IMR-90 (cell line): ENCODE measurements around the gene HNF1B. TPM values are rescaled to one million over a fixed set of nuclear protein-coding genes. Genes with fewer than 3 reads are reported as not detected.

Experiments
- ATAC-seq: fragments of 200-7000 bp; cut with Tn5 transposase; 2 replicates; pipeline ENCODE4 v1.9.1; 2020; ENCODE audit warnings: low read depth, mild to moderate bottlenecking, moderate library complexity
- BruUV-seq: library from RNA; stranded (reverse); fragments of 400-500 nt; replicated peaks from 2 replicates; lab custom pipeline; 2021; lab: Mats Ljungman, UMichigan
- CTCF ChIA-PET: fragments of 300-600 bp; formaldehyde crosslinking; extraction: SDS; loops from one replicate; lab custom pipeline; 2021; ENCODE audit warnings: antibody characterized with exemption; lab: Yijun Ruan, JAX
- POLR2A ChIA-PET: fragments of 300-600 bp; sonication (Branson Sonifier 250); formaldehyde crosslinking; loops from one replicate; lab custom pipeline; 2022; ENCODE audit warnings: antibody characterized with exemption; ENCODE audit not compliant: unreplicated experiment; lab: Charles Lee
- DNase-seq: peaks from one replicate; pipeline ENCODE4 v3.0.0; 2013
- H2AFZ ChIP-seq: replicated peaks from 2 replicates; pipeline ENCODE3; 2013; ENCODE audit warnings: low read length, mild to moderate bottlenecking; ENCODE audit not compliant: poor library complexity
- H2AK5ac ChIP-seq: 2 replicates; pipeline ENCODE4 v1.6.1; 2013; ENCODE audit warnings: low read depth, low read length, inconsistent platforms
- H2AK9ac ChIP-seq: replicated peaks from 2 replicates; pipeline ENCODE3; 2013; ENCODE audit warnings: mild to moderate bottlenecking, low read depth, low read length, moderate library complexity; ENCODE audit not compliant: poor library complexity
- H2BK120ac ChIP-seq: 2 replicates; pipeline ENCODE4 v1.6.1; 2013; ENCODE audit warnings: low read depth, low read length, inconsistent platforms
- H2BK15ac ChIP-seq: 3 replicates; pipeline ENCODE4 v1.6.1; 2013; ENCODE audit warnings: low read depth, low read length, inconsistent platforms
- H2BK20ac ChIP-seq: 2 replicates; pipeline ENCODE4 v1.6.1; 2013; ENCODE audit warnings: low read depth, mild to moderate bottlenecking, inconsistent platforms, low read length, moderate library complexity
- H2BK5ac ChIP-seq: 2 replicates; pipeline ENCODE4 v1.6.1; 2013; ENCODE audit warnings: mild to moderate bottlenecking, low read depth, low read length, inconsistent platforms; ENCODE audit not compliant: poor library complexity, severe bottlenecking
- H3K14ac ChIP-seq: replicated peaks from 2 replicates; pipeline ENCODE4 v1.6.1; 2013; ENCODE audit warnings: low read depth, low read length, inconsistent platforms
- H3K18ac ChIP-seq: 2 replicates; pipeline ENCODE4 v1.6.1; 2013; ENCODE audit warnings: low read depth, low read length, control low read depth
- H3K23ac ChIP-seq: 2 replicates; pipeline ENCODE4 v1.6.1; 2013; ENCODE audit warnings: low read depth, low read length, inconsistent platforms
- H3K27ac ChIP-seq: 2 replicates; pipeline ENCODE4 v1.5.1; 2013; ENCODE audit warnings: mild to moderate bottlenecking, control low read depth, low read length; ENCODE audit not compliant: insufficient read depth
- H3K27me3 ChIP-seq: 2 replicates; pipeline ENCODE4 v1.6.1; 2013; ENCODE audit warnings: low read length; ENCODE audit not compliant: control insufficient read depth, insufficient read depth
- H3K36me3 ChIP-seq: 2 replicates; pipeline ENCODE4 v1.6.1; 2013; ENCODE audit warnings: low read length, mixed read lengths; ENCODE audit not compliant: control insufficient read depth, insufficient read depth
- H3K4ac ChIP-seq: 2 replicates; pipeline ENCODE4 v1.6.1; 2013; ENCODE audit warnings: low read depth, low read length, inconsistent platforms
- H3K4me1 ChIP-seq: 2 replicates; pipeline ENCODE4 v1.6.1; 2013; ENCODE audit warnings: low read length, mixed read lengths; ENCODE audit not compliant: control insufficient read depth, insufficient read depth
- H3K4me2 ChIP-seq: 2 replicates; pipeline ENCODE4 v1.6.1; 2013; ENCODE audit warnings: low read depth, mild to moderate bottlenecking, control low read depth, low read length, moderate library complexity
- H3K4me3 ChIP-seq: 2 replicates; pipeline ENCODE4 v1.5.1; 2013; ENCODE audit warnings: low read depth, mild to moderate bottlenecking, control low read depth, low read length, moderate library complexity; ENCODE audit not compliant: insufficient read depth
- H3K56ac ChIP-seq: 2 replicates; pipeline ENCODE4 v1.6.1; 2013; ENCODE audit warnings: low read length, inconsistent platforms; ENCODE audit not compliant: insufficient read depth; ENCODE audit errors: extremely low read depth
- H3K79me1 ChIP-seq, 2 experiments: 2 replicates each; pipeline ENCODE4 v1.6.1; 2013; ENCODE audit warnings: low read length in 2 of 2, inconsistent platforms in 1 of 2, low read depth in 1 of 2
- H3K9ac ChIP-seq: 2 replicates; pipeline ENCODE4 v1.6.1; 2013; ENCODE audit warnings: low read depth, low read length, control low read depth
- H3K9me1 ChIP-seq: 2 replicates; pipeline ENCODE4 v1.6.1; 2013; ENCODE audit warnings: low read length, inconsistent platforms; ENCODE audit not compliant: insufficient read depth
- H3K9me3 ChIP-seq: 2 replicates; pipeline ENCODE4 v1.6.1; 2013; ENCODE audit warnings: low read length; ENCODE audit not compliant: control insufficient read depth, insufficient read depth
- H4K20me1 ChIP-seq: 2 replicates; pipeline ENCODE4 v1.6.1; 2013; ENCODE audit warnings: low read length, inconsistent platforms; ENCODE audit not compliant: insufficient read depth
- H4K5ac ChIP-seq: 2 replicates; pipeline ENCODE4 v1.6.1; 2013; ENCODE audit warnings: mild to moderate bottlenecking, low read depth, low read length, control low read depth
- H4K8ac ChIP-seq, 2 experiments: 2 replicates each; pipeline ENCODE4 v1.6.1; 2013; ENCODE audit warnings: low read depth in 2 of 2, low read length in 2 of 2, control low read depth in 1 of 2, inconsistent platforms in 1 of 2
- H4K91ac ChIP-seq: 2 replicates; pipeline ENCODE4 v1.6.1; 2013; ENCODE audit warnings: low read depth, low read length, inconsistent platforms; ENCODE audit not compliant: insufficient read depth
- CEBPB ChIP-seq: IDR thresholded peaks from 2 replicates; pipeline ENCODE4 v1.6.1; 2012; ENCODE audit warnings: low read depth, low read length, improper control_type of control experiment
- CHD1 ChIP-seq: IDR thresholded peaks from 2 replicates; pipeline ENCODE4 v1.6.1; 2012; ENCODE audit warnings: low read depth, low read length, improper control_type of control experiment
- FOS ChIP-seq: fragments of 150-350 bp; IDR thresholded peaks from 2 replicates; pipeline ENCODE4 v1.6.1; 2016; ENCODE audit warnings: low read depth, low read length
- MAFK ChIP-seq: IDR thresholded peaks from 2 replicates; pipeline ENCODE4 v1.6.1; 2012; ENCODE audit warnings: low read depth, low read length, improper control_type of control experiment
- MAZ ChIP-seq: IDR thresholded peaks from 2 replicates; pipeline ENCODE4 v1.6.1; 2012; ENCODE audit warnings: low read depth, mild to moderate bottlenecking, low read length, improper control_type of control experiment, moderate library complexity, borderline replicate concordance
- NFE2L2 ChIP-seq: fragments of 150-350 bp; IDR thresholded peaks from 2 replicates; pipeline ENCODE4 v1.6.1; 2016; ENCODE audit warnings: low read depth, mild to moderate bottlenecking, low read length
- POLR2A ChIP-seq: IDR thresholded peaks from 2 replicates; pipeline ENCODE4 v1.6.1; 2012; ENCODE audit warnings: mild to moderate bottlenecking, low read depth, low read length
- RAD21 ChIP-seq: IDR thresholded peaks from 2 replicates; pipeline ENCODE4 v1.6.1; 2012; ENCODE audit warnings: low read length, improper control_type of control experiment
- RCOR1 ChIP-seq: IDR thresholded peaks from 2 replicates; pipeline ENCODE4 v1.6.1; 2012; ENCODE audit warnings: mild to moderate bottlenecking, low read length, improper control_type of control experiment; ENCODE audit not compliant: insufficient replicate concordance
- RFX5 ChIP-seq: IDR thresholded peaks from 2 replicates; pipeline ENCODE4 v1.8.0; 2012; ENCODE audit warnings: low read depth, mild to moderate bottlenecking, low read length, moderate library complexity
- SMC3 ChIP-seq: fragments of 150-350 bp; IDR thresholded peaks from 2 replicates; pipeline ENCODE4 v1.6.1; 2016; ENCODE audit warnings: low read depth, mild to moderate bottlenecking, antibody characterized with exemption, low read length, moderate library complexity
- USF2 ChIP-seq: fragments of 150-350 bp; IDR thresholded peaks from 2 replicates; pipeline ENCODE4 v1.6.1; 2017; ENCODE audit warnings: mild to moderate bottlenecking, antibody characterized with exemption, low read length, low read depth
- WGBS, 2 experiments: methylation state at CpG; one replicate each; pipeline versions ENCODE4 v1.1.5 to v1.1.7; 2013; ENCODE audit warnings: missing lambda C conversion rate in 2 of 2; ENCODE audit not compliant: insufficient read length in 1 of 2; ENCODE audit errors: extremely low coverage in 2 of 2; 5-methylcytosine and 5-hydroxymethylcytosine counted together
- dilution Hi-C: fragments of 300-500 bp; cut with HindIII; formaldehyde crosslinking; loops from one replicate; pipeline ENCODE4 v1.14.3; 2018; ENCODE audit warnings: low sequenced_read_pairs; ENCODE audit not compliant: unreplicated experiment
- in situ Hi-C: fragments of 300-500 bp; cut with MboI; formaldehyde crosslinking; loops from 3 replicates; pipeline ENCODE4 v1.14.3; 2019; ENCODE audit warnings: low sequenced_read_pairs, inconsistent platforms, mixed read lengths
- intact Hi-C: fragments of 100-400 bp; cut with micrococcal nuclease; formaldehyde crosslinking; loops from 2 replicates; pipeline ENCODE4 v1.10.0; 2022
- polyA plus RNA-seq, 3 experiments: library from polyadenylated mRNA; depleted of rRNA; stranded (reverse); fragments of >200 nt; gene quantifications; 2 replicates each; pipeline ENCODE4 v1.2.3, GENCODE V29; 2012; ENCODE audit warnings: low replicate concordance in 1 of 3
- total RNA-seq: library from RNA; depleted of rRNA; stranded (reverse); fragments of >200 nt; gene quantifications from 2 replicates; pipeline ENCODE4 v1.2.3, GENCODE V29; 2012
- TF ChIP-seq, protein P1 (sequence below): conservative IDR thresholded peaks from 2 replicates; pipeline ENCODE4 v1.5.1; 2012; ENCODE audit warnings: mild to moderate bottlenecking, low read depth, low read length, improper control_type of control experiment

The HNF1B gene
- total and polyA plus RNA-seq, 2 of the 4 experiments (the other 2 are of a cell fraction), result not detected

- H3K27me3 ChIP-seq, result peaks cover 2% of the 10 kb centered on the region
- BruUV-seq, result no TSS peak
- intact Hi-C loops, result no loop called here
- H2AK5ac ChIP-seq, result no peak overlapping the region
- no CpG with 5 or more reads among the region's 2 CpGs for WGBS, 2 experiments
- no peak overlapping the region for H3K4me2 ChIP-seq
- no peak overlapping the region for H3K27ac ChIP-seq
- no peak overlapping the region for H2BK20ac ChIP-seq
- CTCF ChIA-PET, result no interaction called here
- no peak overlapping the region for H2BK120ac ChIP-seq
- H4K91ac ChIP-seq, result no peak overlapping the region
- H3K4me1 ChIP-seq, result no peaks in the 10 kb centered on the region
- POLR2A ChIA-PET, result no interaction called here
- H3K79me1 ChIP-seq, result no peaks in the 10 kb centered on the region
- no peak overlapping the region for H2BK15ac ChIP-seq
- DNase-seq (no peak), ATAC-seq (no peak)
- no peak overlapping the region for H3K18ac ChIP-seq
- no peak overlapping the region for H4K8ac ChIP-seq
- H4K5ac ChIP-seq, result no peak overlapping the region
- H4K20me1 ChIP-seq, result no peaks in the 10 kb centered on the region
- no peak overlapping the region for H3K4ac ChIP-seq
- dilution Hi-C loops, result no loop called here
- H2AK9ac ChIP-seq, result no peak overlapping the region
- no peak overlapping the region for H3K23ac ChIP-seq
- no peak overlapping the region for H2BK5ac ChIP-seq
- H3K9me1 ChIP-seq, result 0 out of 2 replicates have a peak, but pooled peaks cover 3% of the 10 kb centered on the region
- no peak overlapping the region for H3K56ac ChIP-seq
- H3K36me3 ChIP-seq, result no peaks in the 10 kb centered on the region
- no peak overlapping the region for H2AFZ ChIP-seq
- peaks cover 6% of the 10 kb centered on the region for H3K9me3 ChIP-seq
- no peak overlapping the region for H3K4me3 ChIP-seq
- no peak overlapping the region for H3K14ac ChIP-seq
- TF ChIP-seq USF2 (no peak), RFX5 (no peak), MAZ (no peak), RAD21 (no peak), MAFK (no peak), RCOR1 (no peak), FOS (no peak), CEBPB (no peak), SMC3 (no peak), CHD1 (no peak), POLR2A (no peak), NFE2L2 (no peak)
- TF ChIP-seq, protein P1, sequence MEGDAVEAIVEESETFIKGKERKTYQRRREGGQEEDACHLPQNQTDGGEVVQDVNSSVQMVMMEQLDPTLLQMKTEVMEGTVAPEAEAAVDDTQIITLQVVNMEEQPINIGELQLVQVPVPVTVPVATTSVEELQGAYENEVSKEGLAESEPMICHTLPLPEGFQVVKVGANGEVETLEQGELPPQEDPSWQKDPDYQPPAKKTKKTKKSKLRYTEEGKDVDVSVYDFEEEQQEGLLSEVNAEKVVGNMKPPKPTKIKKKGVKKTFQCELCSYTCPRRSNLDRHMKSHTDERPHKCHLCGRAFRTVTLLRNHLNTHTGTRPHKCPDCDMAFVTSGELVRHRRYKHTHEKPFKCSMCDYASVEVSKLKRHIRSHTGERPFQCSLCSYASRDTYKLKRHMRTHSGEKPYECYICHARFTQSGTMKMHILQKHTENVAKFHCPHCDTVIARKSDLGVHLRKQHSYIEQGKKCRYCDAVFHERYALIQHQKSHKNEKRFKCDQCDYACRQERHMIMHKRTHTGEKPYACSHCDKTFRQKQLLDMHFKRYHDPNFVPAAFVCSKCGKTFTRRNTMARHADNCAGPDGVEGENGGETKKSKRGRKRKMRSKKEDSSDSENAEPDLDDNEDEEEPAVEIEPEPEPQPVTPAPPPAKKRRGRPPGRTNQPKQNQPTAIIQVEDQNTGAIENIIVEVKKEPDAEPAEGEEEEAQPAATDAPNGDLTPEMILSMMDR, result no peak
- in situ Hi-C loops, result loop anchor here (10.0 kb wide), 1 partner anchor 114 kb away; no protein-coding TSS in a partner anchor
- no peak overlapping the region for H3K9ac ChIP-seq
These were observed 23.6 kb upstream of the HNF1B start for GRCh38 chr17:37768438-37768837.
